HG03571 (cell line): ENCODE results near the gene TRAF1.

Experiments
- ATAC-seq: cut with Tn5 transposase; IDR thresholded peaks from one replicate; pipeline ENCODE4 v1.9.1; 2021; ENCODE audit not compliant: unreplicated experiment

The TRAF1 gene

DNA sequence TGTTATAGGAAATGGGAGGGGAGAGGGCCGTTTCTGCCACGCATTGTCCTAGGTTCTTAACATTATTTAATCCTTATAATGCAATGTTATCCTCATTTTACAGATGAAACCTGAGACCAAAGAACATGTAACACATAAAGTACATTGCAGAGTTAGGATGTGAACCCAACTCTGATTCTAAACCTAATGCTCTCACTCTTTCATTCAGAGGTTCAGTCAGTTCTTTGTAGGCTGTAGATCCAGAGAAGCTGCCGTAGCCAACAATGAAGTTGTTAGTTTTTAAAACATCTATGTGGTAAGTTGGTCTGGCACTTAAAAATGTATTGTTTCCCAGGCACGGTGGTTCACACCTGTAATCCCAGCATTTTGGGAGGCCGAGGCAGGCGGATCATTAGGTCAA lies 73.4 kb downstream of the TRAF1 start:
- ATAC-seq = no peak
